Stimulated activated CD4-positive, alpha-beta T cell treated with anti-CD3 and anti-CD28 coated beads, Interleukin-12 subunit alpha, Interleukin-12 subunit beta, amount 100 ng/mL, for 24 hours (primary cell): ENCODE measurements around the gene DNLZ.
"Not testable (repeated sequence)": the region's sequence is repeated elsewhere in the genome, so short reads cannot be mapped to it uniquely, and the experiment has no call there.

Experiments used
- DNase-seq, 2 experiments: peaks; one replicate each; pipeline ENCODE4 v3.0.0-alpha.2; 2020; ENCODE audit warnings: low read depth in 2 of 2

DNLZ gene

DNA sequence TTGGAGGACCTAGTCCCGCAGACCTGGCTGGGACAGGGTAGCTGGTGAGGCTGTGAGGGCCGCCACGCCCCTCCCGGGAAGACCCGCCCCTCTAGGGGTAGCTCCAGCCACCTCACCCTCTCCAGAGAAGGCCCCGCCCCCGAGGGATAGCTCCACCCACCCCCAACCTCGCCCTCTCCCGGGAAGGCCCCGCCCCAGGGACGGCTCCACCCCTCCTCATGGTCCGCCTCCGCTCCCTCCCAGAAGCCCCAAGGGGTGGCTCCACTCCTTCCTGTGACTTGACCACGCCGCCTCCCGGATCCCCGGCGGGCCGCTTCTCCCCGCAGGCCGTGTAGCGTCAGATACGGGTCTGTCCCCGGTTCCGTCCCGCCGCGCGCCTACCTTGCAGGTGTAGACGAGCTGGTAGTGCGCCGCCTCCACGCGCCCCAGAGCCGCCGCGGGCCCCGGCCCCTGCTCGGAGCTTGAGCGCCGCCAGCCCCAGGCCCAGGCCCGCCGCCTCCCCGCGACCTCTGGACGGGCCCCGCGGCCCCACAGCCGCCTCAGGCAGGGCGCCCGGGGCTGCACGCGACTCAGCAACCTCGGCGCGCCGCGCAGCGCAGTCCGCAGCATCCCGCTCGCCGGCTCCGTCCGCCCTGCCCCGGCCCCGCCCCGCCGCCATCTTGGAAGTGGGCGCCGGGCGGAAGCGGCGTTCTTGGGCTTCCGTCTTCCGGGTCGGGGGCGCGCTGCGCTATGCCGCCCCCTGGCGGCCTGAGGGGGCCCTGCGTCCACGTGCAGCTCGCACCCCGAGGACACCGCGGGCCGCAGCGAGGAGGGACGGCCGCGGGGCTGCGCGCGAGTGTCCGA is at the start of gene DNLZ:
Gene DNLZ, minus strand, starts transcription at position 639 of the 843 bp plus-strand sequence. Its CDS starts 30 bp downstream, at position 609.
- peak; percentile 92 to 99 for DNase-seq

DNA sequence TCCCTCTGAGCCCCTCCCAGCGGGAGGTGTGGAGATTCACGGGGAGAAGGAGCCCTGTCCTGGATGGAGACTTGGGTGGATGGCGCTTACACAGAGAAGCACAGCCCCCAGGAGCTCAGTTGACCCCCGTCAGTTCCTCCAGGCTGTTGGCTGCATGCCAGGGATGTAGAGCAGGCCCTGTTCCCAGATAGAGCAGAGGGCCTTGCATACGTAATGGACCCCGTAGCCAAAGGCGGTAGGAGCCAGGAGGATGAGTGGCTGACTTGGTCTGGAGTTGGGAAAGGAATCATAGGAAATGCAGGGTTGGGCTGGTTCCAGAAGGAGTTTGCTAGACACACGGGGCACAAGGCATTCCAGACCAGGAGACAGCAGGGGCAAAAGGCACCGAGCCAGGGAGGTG is 49.4 kb upstream of the DNLZ start:
- DNase-seq: no peak

DNA sequence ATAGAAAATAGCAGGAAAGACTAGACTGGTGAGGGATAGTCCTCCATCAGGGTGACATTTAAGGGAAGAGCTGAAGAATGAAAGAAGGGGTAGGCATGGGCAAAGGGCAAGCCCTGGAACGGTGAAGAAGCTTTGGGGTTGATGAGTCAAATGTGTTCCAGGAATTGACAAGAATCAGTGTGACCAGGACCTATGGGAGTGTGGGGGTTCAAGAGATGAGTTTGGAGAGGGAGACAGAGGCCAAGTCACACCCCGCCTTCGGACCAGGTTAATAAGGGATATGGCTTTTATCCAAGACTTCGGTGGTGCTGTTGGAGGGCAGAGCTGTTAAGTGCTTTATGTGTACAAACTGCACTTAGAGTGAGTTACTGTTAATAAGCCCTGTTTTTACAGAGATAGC is 47.8 kb upstream of the DNLZ start:
- no peak for DNase-seq

DNA sequence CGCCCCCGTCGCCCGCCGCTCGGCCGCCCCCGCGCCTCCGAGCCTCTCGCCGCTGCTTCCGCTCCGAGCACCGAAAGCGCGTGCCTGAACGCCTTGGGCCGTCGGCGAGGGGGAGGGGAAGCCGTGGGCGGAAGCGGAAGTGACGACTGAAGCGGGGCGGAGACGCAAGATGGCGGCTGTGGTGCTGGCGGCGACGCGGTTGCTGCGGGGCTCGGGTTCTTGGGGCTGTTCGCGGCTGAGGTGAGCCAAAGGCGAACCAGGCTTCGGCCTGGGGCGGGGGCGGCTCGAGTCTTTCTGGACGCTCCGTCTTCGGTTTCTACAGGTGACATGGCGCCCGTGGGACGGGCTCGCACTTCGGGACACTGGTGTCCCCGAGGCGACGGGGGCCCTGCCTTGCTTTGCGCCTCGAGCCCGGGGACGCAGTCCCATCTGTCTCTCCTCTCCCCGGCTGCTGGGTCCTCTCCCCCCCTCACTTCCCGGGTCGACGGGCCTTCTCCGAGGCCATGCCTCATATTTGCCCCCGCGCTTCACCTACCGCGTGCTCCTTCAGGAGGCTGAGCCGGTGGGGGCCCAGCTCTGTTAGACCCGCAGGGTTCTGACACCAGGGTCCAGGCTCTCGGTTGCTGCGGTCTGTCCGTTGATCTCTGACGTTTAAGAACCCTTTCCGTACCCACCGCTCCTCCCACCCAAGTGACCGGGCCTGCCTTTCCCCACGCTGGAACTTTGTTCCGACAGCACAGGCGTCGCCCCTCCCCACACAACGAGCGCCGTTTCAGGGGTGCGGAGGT is 47.1 kb upstream of the DNLZ start, which contains the start of the genes ENTR1 and PMPCA:
Gene ENTR1, minus strand, starts transcription at position 115 of the 788 bp plus-strand sequence. CDS start 217 bp downstream, outside the sequence.
Gene PMPCA, plus strand, starts transcription at position 159 of the 788 bp plus-strand sequence. Its CDS starts 11 bp downstream, at position 170.
- peak; percentile 92 to 98 for DNase-seq

DNA sequence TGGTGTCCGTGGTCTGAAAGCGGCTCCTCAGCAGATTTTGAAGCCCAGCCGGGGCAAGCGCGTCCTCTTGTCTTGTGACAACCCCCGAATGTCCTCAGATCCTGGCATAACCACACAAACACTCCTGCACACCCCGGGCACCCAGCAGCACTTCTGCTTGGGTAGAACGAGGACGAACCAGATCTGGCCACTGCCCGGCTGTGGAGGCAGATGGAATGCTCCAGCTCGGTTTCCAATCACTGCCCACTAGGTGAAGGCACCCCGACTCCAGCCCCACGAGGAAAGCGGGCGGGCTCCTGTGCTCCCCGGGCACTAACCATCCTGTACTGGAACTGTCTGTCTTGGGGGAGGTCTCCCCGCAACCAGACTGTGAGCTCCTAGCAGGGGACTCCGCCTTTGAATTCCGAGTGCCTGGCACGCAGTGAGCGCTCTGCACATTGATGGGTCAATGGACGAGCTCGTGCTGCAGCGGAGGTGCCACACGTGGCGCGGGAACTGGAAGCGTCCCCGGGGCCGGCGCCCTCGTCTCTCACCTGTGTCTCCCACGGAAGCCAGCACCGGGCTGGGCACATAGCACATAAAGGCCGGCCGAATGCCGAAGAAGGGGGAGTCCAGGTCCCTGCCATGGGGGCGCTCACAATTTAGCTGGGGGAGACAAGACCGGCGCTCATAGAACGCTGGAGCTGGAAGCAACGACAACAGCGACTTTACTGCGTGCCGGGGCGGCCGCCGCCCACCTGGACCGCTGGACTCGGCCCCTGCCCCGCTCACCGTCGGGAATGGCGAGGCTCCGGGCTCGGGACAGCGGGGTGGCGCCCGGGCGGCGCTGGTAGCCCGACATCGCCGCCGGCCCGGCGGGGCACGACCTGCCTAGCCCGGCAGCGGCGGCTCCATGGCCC is 46.3 kb upstream of the DNLZ start:
- DNase-seq: peak in 1 of 2 experiments; percentile 19

DNA sequence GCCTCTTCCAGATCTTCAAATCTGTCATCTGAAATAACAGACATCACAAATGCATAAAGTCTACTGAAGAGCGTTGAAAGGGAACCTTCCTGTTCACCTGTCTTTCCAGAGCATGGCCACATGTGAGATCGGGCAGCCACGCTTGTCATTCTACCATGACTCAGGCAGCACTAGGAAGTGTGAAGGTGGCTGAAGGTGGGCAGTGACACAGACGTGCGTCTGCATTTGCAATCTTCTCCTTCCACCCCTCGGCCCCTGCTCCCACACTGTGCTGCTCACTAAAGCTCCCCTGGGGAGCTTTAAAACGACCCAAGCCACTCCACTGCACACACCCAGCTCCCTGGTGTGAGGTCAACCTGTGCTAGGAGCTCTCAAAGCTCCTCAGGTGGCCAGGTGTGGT is 44.4 kb upstream of the DNLZ start:
- DNase-seq: no peak

DNA sequence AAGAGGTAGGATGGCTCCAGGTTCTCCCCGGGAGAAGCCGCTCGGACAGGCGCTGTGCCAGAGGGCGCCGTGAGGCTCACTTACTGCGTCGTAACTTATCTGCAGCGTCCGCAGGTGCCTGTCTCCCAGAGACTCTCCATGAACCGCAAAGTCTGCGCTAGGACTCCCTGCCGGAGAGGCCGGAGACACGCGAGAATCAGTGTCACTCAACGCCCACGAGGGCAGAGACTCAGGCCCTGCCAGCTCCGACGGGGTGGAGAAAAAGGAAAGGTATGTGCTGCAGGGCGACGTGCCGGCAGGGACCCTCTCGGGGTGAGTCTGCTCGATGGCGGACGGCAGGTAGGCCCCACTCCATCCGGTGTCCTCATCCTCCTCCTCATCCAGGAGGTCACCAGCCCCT is 43.5 kb upstream of the DNLZ start:
- not testable (repeated sequence) for DNase-seq

DNA sequence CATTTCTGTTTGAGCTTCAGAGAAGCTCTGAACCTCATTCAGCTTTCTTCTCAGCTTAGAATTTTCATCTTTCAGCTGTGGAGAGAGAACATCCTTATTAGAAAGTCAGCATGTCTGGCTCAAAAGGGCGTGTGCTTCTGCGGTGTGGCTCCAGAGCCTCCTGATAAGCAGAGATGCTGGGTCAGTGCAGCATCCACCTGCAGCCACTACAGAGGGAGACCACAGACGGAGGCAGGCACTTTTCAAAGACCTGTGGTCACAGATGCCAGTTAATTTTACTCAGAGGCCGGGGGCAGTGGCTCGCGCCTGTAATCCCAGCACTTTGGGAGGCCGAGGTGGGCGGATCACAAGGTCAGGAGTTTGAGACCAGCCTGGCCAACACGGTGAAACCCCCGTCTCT is 42.4 kb upstream of the DNLZ start:
- DNase-seq: not testable (repeated sequence)

DNA sequence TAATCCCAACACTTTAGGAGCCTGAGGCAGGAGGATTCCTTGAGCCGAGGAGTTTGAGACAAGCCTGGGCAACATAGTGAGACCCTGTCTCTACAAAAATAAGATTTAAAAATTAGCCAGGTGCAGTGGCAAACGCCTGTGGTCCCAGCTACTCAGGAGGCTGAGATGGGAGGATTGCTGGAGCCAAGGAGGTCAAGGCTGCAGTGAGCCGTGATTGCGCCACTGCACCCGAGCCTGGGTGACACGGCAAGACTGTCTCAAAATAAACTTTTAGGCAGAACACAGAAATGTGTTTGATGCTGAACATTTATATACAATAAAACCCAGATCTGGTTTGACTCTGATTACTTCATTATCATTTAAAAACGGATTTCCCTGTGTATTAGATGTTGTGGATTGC is 41.9 kb upstream of the DNLZ start:
- no peak for DNase-seq

DNA sequence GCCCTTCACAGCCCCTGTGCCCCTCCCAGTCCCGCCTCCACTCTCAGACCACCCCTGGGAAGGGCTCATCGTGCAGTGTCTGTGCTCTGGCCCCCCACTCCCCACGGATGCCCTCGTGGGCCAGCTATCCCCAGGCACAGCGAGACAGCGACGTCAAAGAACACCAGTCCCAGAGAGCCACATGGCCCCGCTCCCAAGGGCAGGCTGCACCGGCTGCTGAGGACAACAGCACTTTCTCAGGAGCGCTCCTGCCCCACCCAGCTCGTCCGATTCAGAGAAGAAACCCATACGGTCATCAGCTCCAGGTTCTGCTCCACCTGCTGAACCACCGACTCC is 41.2 kb upstream of the DNLZ start:
- DNase-seq: no peak

DNA sequence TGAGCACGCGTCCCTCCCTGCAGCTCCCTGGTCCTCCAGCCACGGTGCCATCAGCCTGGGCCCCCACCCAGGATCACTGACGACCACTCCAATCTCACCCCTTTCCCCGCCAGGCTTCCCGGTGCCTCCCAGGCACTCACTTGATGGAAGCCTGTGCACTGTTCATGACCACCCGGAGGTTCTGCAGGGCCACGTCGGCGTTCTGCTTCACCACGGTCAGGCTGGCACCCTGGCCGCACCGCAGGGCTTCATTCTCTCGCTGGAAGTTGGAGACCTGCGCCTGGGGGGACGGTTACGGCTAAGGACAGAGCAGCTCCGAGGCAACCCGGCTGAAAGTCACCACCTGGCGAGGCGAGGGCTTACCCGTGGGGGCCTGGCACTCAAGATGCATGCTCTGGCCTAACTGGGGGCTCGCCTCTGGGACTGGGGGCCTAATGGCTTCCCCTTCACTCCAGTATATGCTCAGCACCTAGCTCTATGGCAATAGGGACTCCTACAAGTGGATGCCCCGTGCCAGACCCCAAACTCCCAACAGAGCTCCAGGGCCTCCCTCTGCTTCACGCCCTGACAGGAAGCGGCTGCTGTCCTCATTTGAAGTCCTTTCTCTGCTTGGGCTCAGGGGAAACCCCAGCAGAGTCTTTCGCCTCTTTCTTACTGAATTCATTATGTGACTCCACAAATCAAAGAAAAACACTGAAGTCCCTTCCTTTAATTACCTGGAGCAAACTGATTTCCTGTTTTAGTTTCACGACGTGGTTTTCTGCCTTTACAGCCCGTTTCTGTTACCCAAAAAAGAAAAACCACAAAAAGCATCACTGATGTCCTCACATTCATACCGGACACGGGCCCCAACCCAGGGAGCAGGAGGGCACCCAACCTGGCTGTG is 40.6 kb upstream of the DNLZ start:
- peak; percentile 18 to 33 for DNase-seq

DNA sequence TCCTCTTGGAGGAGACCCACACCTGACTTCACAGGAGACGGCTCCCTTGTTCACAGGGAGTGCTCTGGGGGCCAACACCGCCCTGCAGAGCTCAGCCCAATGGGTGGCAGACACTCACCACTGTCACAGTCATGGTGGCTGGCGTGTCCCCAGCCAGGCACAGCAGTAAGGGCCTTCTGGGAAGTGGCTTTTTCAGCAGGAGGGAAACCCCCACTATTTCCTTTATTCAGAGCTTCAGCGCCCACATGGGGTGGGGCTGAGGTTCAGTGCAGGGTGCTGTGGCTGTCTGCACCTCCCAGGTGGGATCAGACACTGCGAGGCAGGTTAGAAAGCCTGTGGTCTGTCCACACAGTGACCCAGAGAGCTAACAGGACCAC is 40.0 kb upstream of the DNLZ start:
- peak; percentile 53 to 69 for DNase-seq

DNA sequence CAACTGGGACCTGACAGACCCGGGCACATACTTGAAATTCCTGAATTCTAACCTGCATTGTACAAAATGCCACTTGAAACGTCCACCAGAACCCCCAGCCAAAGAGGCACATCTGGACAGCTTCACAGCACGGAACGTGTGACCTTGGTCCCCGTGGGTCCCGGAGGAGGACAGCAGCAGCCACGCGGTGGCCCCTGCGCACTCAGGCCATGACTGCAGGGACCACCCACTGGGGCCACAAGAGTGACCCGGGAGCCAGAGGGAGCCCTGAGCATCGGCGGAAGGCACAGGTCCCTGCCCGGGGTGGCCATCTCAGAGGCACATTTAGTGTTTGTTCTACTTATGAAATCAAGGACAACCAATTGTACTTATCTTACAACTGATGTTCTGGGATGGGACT is 38.5 kb upstream of the DNLZ start:
- DNase-seq: no peak

DNA sequence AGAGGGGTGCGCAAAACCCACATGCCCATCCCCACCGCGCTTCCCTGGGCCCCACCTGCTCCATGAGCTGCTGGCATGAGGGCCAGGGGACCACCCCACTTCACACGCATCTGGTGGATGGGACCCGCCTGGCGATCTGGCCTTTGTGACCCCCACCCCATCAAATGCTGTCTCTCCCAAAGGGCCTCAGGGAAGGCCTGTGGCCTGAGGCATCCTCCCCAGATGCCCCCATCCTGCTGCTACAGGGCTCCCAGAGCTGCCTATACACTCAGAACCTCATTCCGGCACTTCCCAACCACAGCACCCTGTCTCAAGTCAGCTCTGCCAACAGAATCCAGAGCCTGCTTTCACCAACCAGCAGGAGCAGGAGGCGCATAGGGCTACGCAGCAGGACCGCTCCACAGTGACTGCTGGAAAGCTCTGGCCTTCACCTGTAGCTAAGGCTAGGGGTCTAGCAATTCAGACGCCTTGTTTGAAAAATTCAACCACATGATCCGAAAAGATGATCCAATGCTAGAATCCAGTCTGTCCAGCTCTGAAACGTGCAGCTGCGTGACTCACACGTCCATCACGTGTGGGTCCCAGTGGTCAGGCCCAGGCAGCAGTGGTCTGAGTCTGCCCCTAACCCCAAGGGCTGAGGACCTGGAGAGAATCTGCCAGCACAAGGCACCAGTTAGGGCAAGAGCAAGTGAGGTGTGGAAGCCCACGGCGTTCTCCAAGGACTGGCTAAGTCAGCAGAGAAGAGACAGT is 37.8 kb upstream of the DNLZ start:
- no peak for DNase-seq

DNA sequence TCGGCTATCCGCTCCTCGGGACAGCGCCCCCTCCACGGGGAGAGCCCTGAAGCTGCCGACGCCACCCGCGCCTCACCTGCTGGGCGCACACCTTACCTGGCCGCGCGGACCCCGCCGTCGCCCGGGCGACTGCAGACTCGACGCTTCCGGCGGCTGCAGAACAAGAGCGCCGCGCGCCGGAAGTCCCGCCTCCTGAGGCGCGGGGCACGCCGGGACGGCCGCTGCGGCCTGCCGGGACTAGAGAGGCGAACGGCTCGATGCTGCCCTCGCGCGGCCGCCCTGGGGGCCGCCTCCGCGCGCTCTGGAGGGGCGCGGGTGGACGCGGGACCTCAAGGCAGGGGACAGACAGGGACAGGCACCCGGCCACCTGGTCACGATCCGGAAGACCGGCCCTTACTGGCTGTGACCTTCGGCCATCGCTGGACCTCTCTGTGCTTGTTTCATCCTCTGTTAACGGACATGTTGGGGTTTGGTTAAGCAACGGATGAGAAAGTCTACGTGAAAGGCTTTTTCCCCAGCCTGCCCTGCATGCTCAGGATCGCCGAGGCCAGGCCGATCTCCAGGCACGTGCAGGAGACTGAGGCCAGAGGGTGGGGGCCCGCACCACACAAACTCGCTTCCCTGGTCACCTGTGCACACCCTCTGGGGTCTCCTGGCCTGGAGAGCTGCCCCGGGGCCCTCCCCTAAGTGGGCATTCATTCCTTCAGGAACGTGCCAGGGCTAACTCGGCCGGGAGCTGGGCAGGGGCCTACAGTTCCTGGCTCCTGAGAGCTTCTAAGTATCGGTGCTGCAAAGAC is 36.7 kb upstream of the DNLZ start, which contains the start of gene SNAPC4:
Gene SNAPC4, minus strand, starts transcription at position 133 of the 797 bp plus-strand sequence. CDS start 1,742 bp downstream, outside the sequence.
- peak; percentile 70 to 81 for DNase-seq

DNA sequence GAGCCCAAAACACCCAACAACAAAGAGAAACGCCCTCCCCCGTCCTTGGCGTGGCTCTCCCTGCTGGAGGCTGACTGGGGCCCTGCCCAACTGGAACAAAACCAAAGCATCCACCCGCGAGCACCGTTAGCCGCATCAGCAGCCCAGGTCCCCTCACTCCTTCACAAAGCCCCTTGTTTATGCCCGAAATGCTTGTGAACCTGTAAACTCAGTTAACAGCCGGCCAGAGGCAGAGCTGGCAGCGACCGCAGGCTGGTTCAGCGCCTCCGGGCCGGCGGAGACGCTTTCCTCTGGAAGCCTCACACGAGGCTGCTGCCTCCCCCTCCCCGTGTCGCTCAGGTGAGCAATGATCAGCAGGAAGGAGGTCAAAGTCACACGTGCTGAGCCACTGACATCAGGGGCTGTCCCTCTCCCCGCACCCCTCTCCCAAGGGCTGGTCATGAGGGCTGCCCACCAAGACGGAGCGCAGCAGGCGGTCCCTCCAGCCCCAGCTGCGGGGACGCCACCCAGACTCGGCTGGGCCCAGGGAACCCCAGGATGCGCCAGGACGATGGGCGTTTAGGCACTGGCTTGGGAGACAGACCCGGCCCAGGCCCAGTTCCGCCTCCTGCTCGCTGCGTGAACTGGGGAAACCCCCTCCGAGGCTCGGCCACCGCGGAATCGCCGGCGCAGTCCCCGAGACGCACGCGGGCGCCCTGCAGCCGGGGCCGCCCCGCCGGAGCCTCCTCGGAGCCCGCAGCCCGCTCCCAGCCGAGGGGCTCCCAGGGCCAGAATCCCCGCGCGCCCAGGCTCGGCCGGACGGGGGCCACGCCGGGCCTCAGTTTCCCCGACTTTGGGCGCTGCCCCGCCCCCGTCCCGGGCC is 35.9 kb upstream of the DNLZ start:
- peak in 1 of 2 experiments; percentile 46 for DNase-seq

DNA sequence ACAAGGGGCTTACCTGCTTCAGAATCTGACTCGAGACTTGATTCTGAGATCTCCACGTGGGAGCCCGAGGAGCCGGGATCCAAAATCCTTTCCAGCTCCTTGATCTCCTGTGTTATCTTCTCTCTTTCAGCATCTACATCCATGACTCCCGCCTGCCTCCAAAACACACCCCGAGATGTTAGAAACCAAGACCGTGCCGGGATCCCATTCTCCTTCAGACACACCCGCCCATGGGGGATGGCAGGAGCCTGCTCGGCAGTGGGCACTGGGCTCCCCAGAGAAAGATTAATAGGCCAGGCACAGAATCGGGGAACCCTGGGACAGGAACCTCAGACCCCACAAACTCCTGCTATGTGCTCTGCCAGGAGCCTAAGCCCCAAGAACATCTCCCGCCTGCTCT is 34.7 kb upstream of the DNLZ start:
- DNase-seq: no peak

DNA sequence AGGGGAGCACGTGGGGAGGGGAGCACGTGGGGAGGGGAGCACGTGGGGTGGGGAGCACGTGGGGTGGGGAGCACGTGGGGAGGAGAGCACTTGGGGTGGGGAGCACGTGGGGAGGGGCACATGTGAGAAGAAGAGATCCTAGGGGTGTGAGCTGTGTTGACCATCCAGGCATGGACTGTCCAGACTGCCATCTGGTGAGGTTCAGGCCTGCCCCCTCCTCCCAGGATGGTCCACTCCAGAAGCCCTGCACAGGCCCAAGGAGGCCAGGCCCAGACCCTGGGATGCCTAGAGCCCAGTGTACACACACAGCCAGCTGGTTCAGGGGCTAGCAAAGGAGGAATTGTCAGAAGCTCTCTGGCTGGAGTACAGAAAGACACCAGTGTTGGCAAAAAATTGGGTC is 34.1 kb upstream of the DNLZ start:
- no peak for DNase-seq
